GM10266 (cell line): Measurements from ENCODE around the gene TJP1.

ENCODE experiments used
- DNase-seq: peaks from one replicate; pipeline ENCODE4 v3.0.0; 2012; ENCODE audit errors: extremely low spot score
- TF ChIP-seq, protein P1 (sequence below): IDR thresholded peaks from 2 replicates; pipeline ENCODE4 v1.5.1; 2012; ENCODE audit warnings: mild to moderate bottlenecking, low read depth; ENCODE audit not compliant: control insufficient read depth, insufficient read depth; ENCODE audit errors: missing control alignments

TJP1 gene

DNA sequence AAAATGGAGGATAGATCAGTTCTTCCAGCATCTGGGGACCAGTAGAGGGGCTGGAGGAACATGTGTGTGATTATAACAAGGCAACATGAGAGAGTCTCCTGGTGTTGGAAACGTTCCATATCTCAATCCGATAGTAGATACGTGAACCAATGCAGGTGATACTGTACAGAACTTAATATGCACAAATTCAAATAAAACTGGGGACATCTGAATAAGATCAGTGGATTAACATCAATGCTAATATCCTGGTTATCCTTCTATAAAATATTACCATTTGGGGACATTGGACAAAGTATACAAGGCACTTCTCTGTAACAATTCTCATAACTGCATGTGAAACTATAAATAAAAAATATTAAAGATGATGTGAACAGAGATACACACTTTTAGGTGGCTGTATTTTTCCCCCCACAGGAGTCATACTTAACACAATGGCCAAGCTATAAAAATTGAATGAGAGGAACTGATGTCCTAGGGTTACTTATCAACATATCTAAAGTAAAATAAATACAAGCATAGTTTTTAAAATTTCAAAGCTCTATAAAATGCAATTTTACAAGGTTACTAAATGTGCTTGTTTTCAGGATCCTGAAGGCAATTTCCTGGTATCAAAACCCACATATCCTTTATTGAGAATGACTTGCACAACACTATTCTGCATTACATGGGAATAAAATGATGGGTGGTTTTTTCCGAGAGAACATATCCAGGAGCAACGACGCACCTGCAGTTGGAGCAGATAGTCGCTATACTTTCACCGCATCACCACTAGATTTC lies 31.1 kb upstream of the TJP1 start:
- TF ChIP-seq, protein P1, sequence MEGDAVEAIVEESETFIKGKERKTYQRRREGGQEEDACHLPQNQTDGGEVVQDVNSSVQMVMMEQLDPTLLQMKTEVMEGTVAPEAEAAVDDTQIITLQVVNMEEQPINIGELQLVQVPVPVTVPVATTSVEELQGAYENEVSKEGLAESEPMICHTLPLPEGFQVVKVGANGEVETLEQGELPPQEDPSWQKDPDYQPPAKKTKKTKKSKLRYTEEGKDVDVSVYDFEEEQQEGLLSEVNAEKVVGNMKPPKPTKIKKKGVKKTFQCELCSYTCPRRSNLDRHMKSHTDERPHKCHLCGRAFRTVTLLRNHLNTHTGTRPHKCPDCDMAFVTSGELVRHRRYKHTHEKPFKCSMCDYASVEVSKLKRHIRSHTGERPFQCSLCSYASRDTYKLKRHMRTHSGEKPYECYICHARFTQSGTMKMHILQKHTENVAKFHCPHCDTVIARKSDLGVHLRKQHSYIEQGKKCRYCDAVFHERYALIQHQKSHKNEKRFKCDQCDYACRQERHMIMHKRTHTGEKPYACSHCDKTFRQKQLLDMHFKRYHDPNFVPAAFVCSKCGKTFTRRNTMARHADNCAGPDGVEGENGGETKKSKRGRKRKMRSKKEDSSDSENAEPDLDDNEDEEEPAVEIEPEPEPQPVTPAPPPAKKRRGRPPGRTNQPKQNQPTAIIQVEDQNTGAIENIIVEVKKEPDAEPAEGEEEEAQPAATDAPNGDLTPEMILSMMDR = no peak

DNA sequence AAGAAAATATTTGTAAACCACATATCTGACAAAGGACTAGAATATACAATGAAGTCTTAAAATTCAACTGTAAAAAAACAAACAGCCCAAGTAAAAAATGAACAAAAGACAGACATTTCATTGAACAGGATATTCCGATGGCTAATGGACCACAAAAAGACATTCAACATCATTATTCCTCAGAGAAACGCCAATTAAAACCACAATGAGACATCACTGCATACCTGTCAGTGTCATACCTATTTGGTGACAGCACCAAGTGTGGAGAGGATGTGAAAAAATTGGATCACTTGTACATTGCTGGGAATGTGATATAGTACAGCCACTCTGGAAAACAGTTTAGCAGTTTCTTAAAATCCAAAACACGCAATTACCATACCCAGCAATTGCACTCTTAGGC lies 29.9 kb upstream of the TJP1 start:
- no peak for DNase-seq
- TF ChIP-seq, protein P1 = no peak

More for the DNA sequence above, 31.1 kb upstream of the TJP1 start:
- no peak for DNase-seq

DNA sequence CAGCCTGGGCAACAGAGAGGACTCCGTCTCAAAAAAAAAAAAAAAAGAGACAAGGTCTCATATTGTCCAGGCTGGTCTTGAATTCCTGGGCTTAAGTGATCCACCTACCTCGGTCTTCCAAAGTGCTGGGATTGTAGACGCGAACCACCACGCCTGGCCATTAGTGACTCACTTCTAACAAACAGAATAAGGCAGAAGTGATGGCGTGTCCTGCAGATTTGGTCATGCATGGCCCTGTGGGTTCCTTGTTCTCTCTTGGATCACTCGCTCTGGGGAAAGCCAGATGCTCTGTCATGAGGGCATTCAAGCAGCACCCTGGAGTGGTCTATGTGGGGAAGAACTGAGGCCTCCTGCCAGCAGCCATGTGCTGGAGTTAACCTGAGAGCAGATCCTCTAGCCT lies 27.4 kb upstream of the TJP1 start:
- no peak for DNase-seq

DNA sequence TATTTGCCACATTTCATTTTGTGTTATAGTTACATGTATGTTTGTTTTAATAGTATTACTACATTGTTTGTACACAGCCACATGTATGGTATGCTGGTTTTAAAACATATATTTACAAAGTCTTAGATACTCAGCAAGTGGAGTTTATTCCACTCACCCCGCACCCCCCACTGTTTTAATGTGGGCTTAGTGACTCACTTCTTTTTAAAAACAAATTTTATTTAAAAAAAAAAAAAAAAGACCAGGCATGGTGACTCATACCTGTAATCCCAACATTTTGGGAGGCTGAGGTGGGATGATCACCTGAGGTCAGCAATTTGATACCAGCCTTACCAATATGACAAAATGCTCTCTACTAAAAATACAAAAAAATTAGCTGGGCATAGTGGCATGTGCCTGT lies 26.9 kb upstream of the TJP1 start:
- TF ChIP-seq, protein P1 = no peak
- DNase-seq = no peak

More for the DNA sequence above, 27.4 kb upstream of the TJP1 start:
- TF ChIP-seq, protein P1 = no peak

DNA sequence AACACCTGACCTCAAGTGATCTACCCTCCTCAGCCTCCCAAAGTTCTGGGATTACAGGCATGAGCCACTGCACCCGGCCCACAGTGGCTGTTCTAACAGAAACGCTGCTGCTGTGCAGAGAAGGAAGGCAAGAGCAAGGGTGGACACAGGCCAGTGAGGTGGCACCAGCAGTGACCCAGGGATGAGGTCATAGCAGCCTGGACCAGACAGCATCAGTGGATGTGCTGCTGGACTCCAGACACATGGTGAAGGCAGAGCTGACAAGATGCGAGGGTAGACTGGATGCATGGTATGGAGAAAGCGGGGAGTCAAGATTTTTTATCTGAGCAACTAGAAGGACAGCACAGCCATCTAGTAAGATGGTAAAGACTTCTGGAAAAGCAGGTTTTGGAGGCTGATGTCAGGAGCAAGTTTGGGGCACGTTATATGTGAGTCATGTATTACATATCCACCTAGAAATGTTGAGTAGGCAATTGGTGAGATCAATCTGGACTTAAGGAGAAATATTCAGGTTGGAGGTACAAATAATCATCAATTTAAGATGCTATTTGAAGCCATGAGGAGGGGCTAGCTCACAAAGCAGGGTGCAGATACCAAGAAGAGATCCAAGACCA lies 22.1 kb upstream of the TJP1 start:
- TF ChIP-seq, protein P1 = no peak
- DNase-seq = no peak

DNA sequence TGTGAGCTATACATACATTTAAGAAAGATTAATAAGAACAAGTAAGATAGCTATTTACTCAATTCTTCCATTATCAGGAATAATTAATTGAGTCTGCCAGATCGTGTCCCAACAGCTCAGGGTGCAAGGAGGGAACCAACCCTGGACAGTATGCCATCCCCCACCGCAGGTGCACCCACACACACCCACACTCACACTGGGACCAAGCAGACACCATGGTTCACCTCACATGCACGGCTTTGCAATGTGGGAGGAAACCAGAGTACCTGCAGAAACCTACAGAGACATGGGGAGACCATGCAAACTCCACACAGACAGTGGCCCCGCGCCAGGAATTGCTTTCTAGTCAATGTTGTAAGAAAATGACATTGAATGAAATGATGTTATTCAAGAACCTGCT lies 20.0 kb upstream of the TJP1 start:
- no peak for DNase-seq
- TF ChIP-seq, protein P1 = no peak

DNA sequence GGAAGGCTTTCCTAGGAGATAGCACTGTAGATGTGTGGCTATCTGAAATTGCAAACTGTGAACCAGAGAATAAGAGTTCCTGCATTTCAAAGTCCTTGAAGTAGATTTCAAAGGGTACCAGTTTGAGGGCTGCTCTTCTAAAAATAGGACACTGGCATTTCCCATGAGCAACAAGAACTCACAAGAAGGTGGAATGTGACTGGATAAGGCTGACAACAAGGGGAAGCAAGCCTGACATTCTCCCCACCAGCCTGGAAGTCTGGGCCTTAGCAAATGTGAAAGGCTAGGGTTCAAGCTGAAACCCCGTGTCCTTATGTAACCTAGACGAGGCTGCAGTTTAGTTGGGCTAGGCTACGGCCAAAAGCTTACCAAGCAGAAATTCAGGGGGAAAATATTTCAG lies 18.7 kb upstream of the TJP1 start:
- TF ChIP-seq, protein P1 = no peak
- DNase-seq = no peak
